Astrocyte of the spinal cord (primary cell): ENCODE measurements around the gene FLT4.

Experiments
- DNase-seq: peaks from one replicate; pipeline ENCODE4 v3.0.0; 2011; ENCODE audit warnings: low read depth, low spot score
- H3K4me3 ChIP-seq: 2 replicates; pipeline ENCODE4 v1.5.1; 2011; ENCODE audit warnings: low read depth, mild to moderate bottlenecking, low read length, moderate library complexity
- CTCF ChIP-seq: IDR thresholded peaks from 2 replicates; pipeline ENCODE4 v1.5.1; 2012; ENCODE audit warnings: low read depth, mild to moderate bottlenecking, low read length, inconsistent platforms
- in situ Hi-C: cut with HindIII; loops from 2 replicates; pipeline ENCODE4 v1.10.0; 2017; ENCODE audit warnings: low sequenced_read_pairs

The FLT4 gene

GRCh38 chr5:180596668-180597231 is 52.6 kb downstream of the FLT4 start:
- no peak overlapping the region for H3K4me3 ChIP-seq
- TF ChIP-seq CTCF = no peak
- in situ Hi-C loops = no loop called here
- DNase-seq = no peak

- DNase-seq = no peak
- no peak overlapping the region for H3K4me3 ChIP-seq
- TF ChIP-seq CTCF = no peak
- in situ Hi-C loops = no loop called here
Observed at GRCh38 chr5:180596115-180596667, 53.2 kb downstream of the FLT4 start.

GRCh38 chr5:180595381-180596114 is 53.9 kb downstream of the FLT4 start:
- in situ Hi-C loops = no loop called here
- DNase-seq = no peak
- H3K4me3 ChIP-seq = no peak overlapping the region
- no peak for TF ChIP-seq CTCF

- no peak for TF ChIP-seq CTCF
- no peak overlapping the region for H3K4me3 ChIP-seq
- in situ Hi-C loops = no loop called here
- no peak for DNase-seq
Observed at GRCh38 chr5:180595046-180595379, 54.4 kb downstream of the FLT4 start.

GRCh38 chr5:180594311-180595045 is 54.9 kb downstream of the FLT4 start:
- in situ Hi-C loops = no loop called here
- no peak overlapping the region for H3K4me3 ChIP-seq
- no peak for TF ChIP-seq CTCF
- no peak for DNase-seq

GRCh38 chr5:180593446-180594206 is 55.8 kb downstream of the FLT4 start:
- TF ChIP-seq CTCF = no peak
- no peak for DNase-seq
- in situ Hi-C loops = no loop called here
- H3K4me3 ChIP-seq = no peak overlapping the region
